GM21526 (cell line): ENCODE measurements around the gene FRMD4A.
"Not testable (repeated sequence)": the region's sequence is repeated elsewhere in the genome, so short reads cannot be mapped to it uniquely, and the experiment has no call there.

Experiments used
- ATAC-seq: cut with Tn5 transposase; IDR thresholded peaks from one replicate; pipeline ENCODE4 v1.9.1; 2021; ENCODE audit warnings: moderate library complexity; ENCODE audit not compliant: unreplicated experiment, low FRiP score

FRMD4A gene

GRCh38 chr10:13806419-13806818, 524.3 kb downstream of the FRMD4A start:
- no peak for ATAC-seq

- ATAC-seq, result no peak
These were observed 526.9 kb downstream of the FRMD4A start for GRCh38 chr10:13803566-13804554.

- ATAC-seq, result no peak
These were observed 528.8 kb downstream of the FRMD4A start for GRCh38 chr10:13801907-13802288.

DNA sequence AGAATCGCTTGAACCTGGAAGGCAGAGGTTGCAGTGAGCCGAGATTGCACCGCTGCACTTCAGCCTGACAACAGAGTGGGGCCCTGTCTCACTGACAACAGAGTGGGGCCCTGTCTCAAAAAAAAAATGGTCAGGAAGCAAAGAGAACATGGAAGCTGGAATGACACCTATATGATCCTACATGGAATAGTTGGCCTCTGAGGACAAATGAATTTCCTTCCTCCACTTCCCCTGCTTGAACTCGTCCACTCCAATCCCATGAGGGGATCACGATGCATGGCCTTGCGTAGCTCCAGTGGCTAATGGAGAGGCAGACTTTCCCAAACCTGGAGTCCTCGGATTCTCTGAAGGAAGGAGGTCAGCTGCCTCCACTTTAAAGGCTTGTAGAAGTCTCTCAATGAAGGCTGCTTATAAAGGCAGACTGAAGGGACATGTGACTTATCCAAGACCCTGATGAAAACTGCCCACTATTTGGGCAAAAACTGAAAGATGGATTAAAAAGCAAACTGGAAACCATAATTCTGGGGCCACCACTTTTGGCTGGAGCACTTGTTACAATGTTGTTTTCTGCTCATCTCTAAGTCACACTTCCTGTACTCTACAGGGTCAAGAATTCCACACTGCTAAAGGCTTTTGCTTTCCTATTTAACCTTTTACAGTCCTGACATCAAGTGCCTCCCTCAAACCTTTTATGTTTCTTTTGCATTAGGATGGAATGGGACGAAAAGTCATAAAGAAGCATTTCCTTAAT, 529.4 kb downstream of the FRMD4A start:
- ATAC-seq, result no peak

- no peak for ATAC-seq
These were observed 533.6 kb downstream of the FRMD4A start for GRCh38 chr10:13797164-13797563.

GRCh38 chr10:13795653-13796555, 534.8 kb downstream of the FRMD4A start:
- ATAC-seq, result no peak

- no peak for ATAC-seq
These were observed 535.6 kb downstream of the FRMD4A start for GRCh38 chr10:13794992-13795612.

DNA sequence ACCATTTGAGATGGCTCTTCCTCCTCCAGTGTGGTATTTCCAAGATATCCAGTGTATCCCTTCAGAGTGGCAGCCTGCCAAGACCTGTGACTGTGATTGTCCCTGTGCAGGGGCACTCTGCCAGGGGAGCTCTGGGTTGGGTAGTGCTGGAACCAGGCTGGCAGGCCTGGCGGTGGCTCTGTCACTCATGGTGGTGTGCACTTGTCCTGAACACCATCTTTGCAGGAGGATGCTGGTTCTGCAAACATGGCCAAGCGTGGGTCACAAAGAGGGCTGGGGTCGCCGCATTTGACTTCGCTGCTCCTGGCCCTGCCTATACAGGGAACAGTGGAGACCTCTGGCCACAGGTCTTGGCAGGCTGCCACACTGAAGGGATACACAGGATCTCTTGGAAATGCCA, 538.7 kb downstream of the FRMD4A start:
- no peak for ATAC-seq

DNA sequence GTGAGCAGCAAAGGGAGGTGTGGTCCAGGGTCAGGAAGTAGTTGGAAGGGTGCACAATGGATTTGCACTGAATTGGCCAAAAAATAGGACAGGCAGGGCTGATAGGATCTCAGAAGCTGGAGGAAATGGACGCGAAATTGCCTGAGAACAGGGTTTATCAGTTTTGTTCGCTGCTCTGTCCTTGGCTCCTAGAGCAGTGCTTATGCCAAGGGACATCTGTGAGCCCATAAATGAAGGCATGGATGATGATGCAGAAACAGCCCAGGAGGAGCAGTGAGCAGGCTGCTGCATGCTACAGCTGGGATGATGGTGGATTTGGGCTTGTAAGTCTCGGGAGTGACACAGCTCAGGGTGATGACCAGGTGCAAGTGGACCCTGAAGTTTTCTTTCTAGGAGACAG, 539.2 kb downstream of the FRMD4A start:
- ATAC-seq, result no peak

GRCh38 chr10:13790196-13790595, 540.5 kb downstream of the FRMD4A start:
- no peak for ATAC-seq

- ATAC-seq, result no peak
These were observed 541.3 kb downstream of the FRMD4A start for GRCh38 chr10:13789448-13789829.

- ATAC-seq, result no peak
These were observed 541.8 kb downstream of the FRMD4A start for GRCh38 chr10:13788711-13789447.

DNA sequence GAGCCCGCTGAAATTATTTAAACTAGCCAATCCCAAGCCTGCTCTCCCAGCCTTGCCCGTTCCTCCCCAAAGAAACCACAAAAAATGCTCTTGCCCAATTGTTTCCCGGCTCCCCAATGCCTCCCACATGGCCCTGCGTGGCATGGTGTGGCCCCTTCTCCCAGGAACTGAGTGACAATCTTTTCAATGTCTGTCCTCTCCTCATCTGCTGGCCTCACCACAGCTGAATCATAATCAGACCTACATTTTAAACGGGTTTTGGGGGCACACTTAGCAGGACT, 542.5 kb downstream of the FRMD4A start:
- no peak for ATAC-seq

GRCh38 chr10:13787015-13787421, 543.7 kb downstream of the FRMD4A start:
- ATAC-seq, result peak; percentile 69

DNA sequence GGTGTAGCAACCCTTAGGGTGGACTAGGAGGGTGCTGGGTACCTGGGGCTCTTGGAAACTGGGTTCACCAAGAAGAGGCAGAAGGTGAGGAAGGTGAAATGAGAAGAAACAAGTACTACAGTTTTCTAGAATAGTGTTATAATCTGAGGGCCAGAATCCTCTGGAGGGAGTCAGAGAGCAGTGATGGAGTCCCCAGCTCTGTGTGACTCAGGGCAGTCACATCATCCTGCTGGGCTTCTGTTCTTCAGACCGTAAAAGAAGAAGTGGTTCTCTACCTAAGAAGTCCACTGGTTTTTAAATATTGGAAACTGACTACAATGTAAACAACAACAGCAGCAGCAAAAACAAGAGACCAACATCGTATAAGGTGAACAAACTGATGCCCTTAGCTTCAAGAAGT, 546.7 kb downstream of the FRMD4A start:
- no peak for ATAC-seq

DNA sequence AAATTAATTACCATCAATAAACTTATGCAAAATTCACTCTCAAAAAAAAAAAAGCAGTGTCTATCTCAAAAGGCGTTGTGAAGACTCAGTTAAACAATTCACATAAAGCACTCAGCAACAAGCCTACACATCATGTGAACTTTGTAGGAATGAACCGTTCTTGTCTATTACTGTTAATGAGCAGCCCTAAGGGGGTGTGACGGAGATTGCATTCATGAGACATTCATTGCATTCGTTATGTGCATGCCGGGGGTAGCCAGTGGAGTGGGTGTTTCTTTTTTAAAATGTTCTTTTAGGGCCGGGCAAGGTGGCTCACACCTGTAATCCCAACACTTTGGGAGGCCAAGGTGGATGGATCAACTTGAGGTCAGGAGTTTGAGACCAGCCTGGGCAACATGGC, 551.0 kb downstream of the FRMD4A start:
- no peak for ATAC-seq

DNA sequence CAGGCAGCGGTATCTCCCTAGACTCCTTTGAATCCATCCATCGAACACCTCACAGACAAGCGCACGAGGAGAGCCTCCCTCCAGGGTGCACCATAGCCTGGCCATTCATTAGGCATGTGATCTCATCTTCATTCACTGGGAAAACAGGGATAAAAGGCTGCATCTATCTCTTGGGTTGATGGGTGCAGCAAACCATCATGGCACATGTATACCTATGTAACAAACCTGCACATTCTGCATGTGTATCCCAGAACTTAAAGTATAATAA, 552.1 kb downstream of the FRMD4A start:
- ATAC-seq, result not testable (repeated sequence)

- no peak for ATAC-seq
These were observed 553.8 kb downstream of the FRMD4A start for GRCh38 chr10:13776861-13777311.

DNA sequence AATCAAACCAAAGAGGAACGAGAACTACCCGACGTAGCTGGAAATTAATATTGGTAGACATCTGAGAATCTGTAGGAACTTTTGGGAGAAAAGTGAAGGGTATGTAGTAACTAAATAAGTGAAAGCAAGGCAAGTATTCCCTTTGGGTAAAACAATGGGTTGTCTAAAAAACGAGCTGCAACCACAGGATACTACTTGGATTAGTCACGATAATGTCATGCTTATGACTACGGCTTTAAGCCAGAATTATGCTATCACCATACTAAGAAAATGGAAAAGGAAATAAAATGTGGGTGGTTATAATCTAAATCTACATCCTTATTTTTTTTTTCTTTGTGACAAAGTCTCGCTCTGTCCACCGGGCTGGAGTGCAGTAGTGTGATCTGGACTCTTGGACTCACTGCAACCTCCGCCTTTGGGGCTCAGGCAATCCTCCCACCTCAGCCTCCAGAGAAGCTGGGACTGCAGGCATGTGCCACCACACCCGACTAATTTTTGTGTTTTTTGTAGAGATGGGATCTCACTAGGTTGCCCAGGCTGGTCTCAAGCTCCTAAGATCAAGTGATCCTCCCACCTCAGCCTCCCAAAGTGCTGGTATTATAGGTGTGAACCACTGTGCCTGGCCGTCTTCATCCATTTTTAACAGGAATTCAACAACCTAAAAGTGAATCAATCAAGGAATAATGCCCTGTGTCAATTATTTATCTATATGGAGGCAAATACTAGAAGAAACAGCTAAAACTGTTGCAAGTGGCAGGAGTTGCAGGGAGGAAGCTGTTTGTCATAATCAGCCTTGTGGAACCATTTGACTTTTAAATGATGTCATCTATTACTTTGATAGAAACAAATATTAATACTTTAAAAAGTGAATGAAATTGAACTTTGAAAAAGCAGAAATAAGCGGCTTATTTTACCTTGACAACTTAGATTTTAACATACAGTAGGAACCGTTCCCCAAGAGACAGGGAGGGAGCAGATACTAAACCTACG, 554.6 kb downstream of the FRMD4A start:
- no peak for ATAC-seq
